Psoas muscle (tissue), 8 donors: ENCODE results near the gene AURKA. TPM values are rescaled to one million over a fixed set of nuclear protein-coding genes. Genes with fewer than 3 reads are reported as not detected.
"Not testable (repeated sequence)": the region's sequence is repeated elsewhere in the genome, so short reads cannot be mapped to it uniquely, and the experiment has no call there.

ENCODE experiments used
- ATAC-seq, 4 donors: fragments of 200-7000 bp; cut with Tn5 transposase; one replicate each; pipeline ENCODE4 v1.9.1; 2020; ENCODE audit warnings: moderate library complexity in 3 of 4, mild to moderate bottlenecking in 2 of 4
- DNase-seq, 2 donors: peaks; one replicate each; pipeline ENCODE4 v3.0.0-alpha.2; 2020
- H3K27ac ChIP-seq: fragments of 200-600 bp; one replicate; pipeline ENCODE4 v1.8.0; 2022
- H3K27me3 ChIP-seq, 3 donors: fragments of 200-600 bp in 1 of 3; one replicate each; pipeline versions ENCODE4 v1.6.1 to v1.8.0; 2013 to 2022; ENCODE audit warnings: low read length in 2 of 3, mild to moderate bottlenecking in 2 of 3, moderate library complexity in 1 of 3; ENCODE audit not compliant: insufficient read depth in 3 of 3
- H3K36me3 ChIP-seq, 2 donors: fragments of 200-600 bp in 1 of 2; one replicate each; pipeline versions ENCODE4 v1.6.1 to v1.8.0; 2013 to 2022; ENCODE audit warnings: low read depth in 1 of 2, mild to moderate bottlenecking in 1 of 2, moderate library complexity in 1 of 2; ENCODE audit not compliant: insufficient read depth in 1 of 2
- H3K4me1 ChIP-seq: fragments of 200-600 bp; one replicate; pipeline ENCODE4 v1.8.0; 2022
- H3K4me3 ChIP-seq: fragments of 200-600 bp; one replicate; pipeline ENCODE4 v1.8.0; 2022; ENCODE audit warnings: mild to moderate bottlenecking
- H3K9me3 ChIP-seq: fragments of 200-600 bp; one replicate; pipeline ENCODE4 v1.8.0; 2022
- CTCF ChIP-seq: fragments of 200-600 bp; IDR thresholded peaks from one replicate; pipeline ENCODE4 v1.8.0; 2022; ENCODE audit warnings: antibody characterized with exemption
- WGBS, 3 donors: extraction: QIAGEN DNeasy Blood & Tissue Kit; methylation state at CpG; one replicate each; pipeline versions ENCODE4 v1.1.6 to v1.1.7; 2013; 5-methylcytosine and 5-hydroxymethylcytosine counted together
- intact Hi-C, 2 donors: fragments of 100-400 bp; cut with DNase I; formaldehyde crosslinking; loops; one replicate each; pipeline versions ENCODE4 v1.11.0 to v1.14.2; 2022
- polyA plus RNA-seq, 3 donors: library from polyadenylated mRNA; stranded (reverse); fragments of 200-250 nt; gene quantifications; one replicate each; pipeline ENCODE4 v1.2.3, GENCODE V29; 2013
- total RNA-seq, 4 donors: library from RNA; stranded (reverse); fragmentation: NEBNext Ultra II Directional in 2 of 4; extraction: Animal tissue kit (Norgen Biotek cat#: 25700) in 2 of 4; gene quantifications; one replicate each; pipeline versions ENCODE4 v1.2.1 to v1.2.4, GENCODE V29; 2021 to 2023
- donor health status: healthy with polysubstance abuse.
- donor health status: DM: no; HTN: no; CAD: no; lungs with moderate emphysema.
- donor health status: Bipolar disorder and iron deficiency.
- donor health status: healthy.
- donor health status: DM: yes; HTN: yes; CAD: no.
- donor health status: DM: no; HTN: no; CAD: no.
- donor health status: DM: no; HTN: no; CAD: no.
- donor health status: DM: yes; HTN: yes; CAD: no.

Gene AURKA
- total and polyA plus RNA-seq, 7 donors = 2.9 to 20.3 (median 7.5) TPM

GRCh38 chr20:56392881-56393482, 967 bp upstream of the AURKA start:
- ATAC-seq (no peak), DNase-seq (no peak)
- peak overlapping the region; percentile 90 for H3K4me3 ChIP-seq
- H3K27me3 ChIP-seq = no peaks in the 10 kb centered on the region
- WGBS, 3 donors = 1 to 2% (median 1%) methylated on average over 18 of the region's 18 CpGs
- intact Hi-C loops = loop anchor here in 1 of 2 donors (2.0 to 5.0 kb wide), 2 partner anchors 36 to 76 kb away; partner anchors contain the start of genes FAM210B and RTF2
- TF ChIP-seq CTCF = no peak
- peak overlapping the region; percentile 90 for H3K27ac ChIP-seq
- peaks cover 26% of the 10 kb centered on the region for H3K4me1 ChIP-seq
- H3K36me3 ChIP-seq = peaks cover 9 to 27% of the 10 kb centered on the region in 2 donors
- H3K9me3 ChIP-seq = no peaks in the 10 kb centered on the region

- intact Hi-C loops = loop anchor here (2.0 to 5.0 kb wide), 2 partner anchors 34 to 77 kb away; partner anchors contain the start of genes RTF2 (in 2 of the 2) and FAM210B (in 1 of the 2)
- ATAC-seq (peak; percentile 51 to 63 (median 54)), DNase-seq (no peak)
- no peak for TF ChIP-seq CTCF
- peak overlapping the region; percentile 90 for H3K4me3 ChIP-seq
- peaks cover 26% of the 10 kb centered on the region for H3K4me1 ChIP-seq
- H3K27me3 ChIP-seq = no peaks in the 10 kb centered on the region
- H3K27ac ChIP-seq = peak overlapping the region; percentile 90
- H3K36me3 ChIP-seq = peaks cover 0 to 14% of the 10 kb centered on the region in 2 donors
- H3K9me3 ChIP-seq = no peaks in the 10 kb centered on the region
- 0 to 1% (median 1%) methylated on average over 17 to 29 of the region's 29 CpGs for WGBS, 3 donors
Observed at GRCh38 chr20:56391596-56392131, 351 bp downstream of the AURKA start.

GRCh38 chr20:56391037-56391436, 978 bp downstream of the AURKA start:
- no peak for DNase-seq
- Histone ChIP-seq H3K27ac (no peak overlapping the region), H3K9me3 (no peaks in the 10 kb centered on the region), H3K27me3 (no peaks in the 10 kb centered on the region), H3K36me3 (peaks cover 0 to 9% of the 10 kb centered on the region in 2 donors), H3K4me1 (peaks cover 26% of the 10 kb centered on the region), H3K4me3 (peak overlapping the region; percentile 90)
- intact Hi-C loops = loop anchor here (2.0 to 5.0 kb wide), 2 partner anchors 34 to 78 kb away; partner anchors contain the start of genes FAM210B (in 1 of the 2) and RTF2 (in 1 of the 2)
- 24 to 30% (median 29%) methylated on average over 10 of the region's 10 CpGs for WGBS, 3 donors
- TF ChIP-seq CTCF = no peak
- no peak for ATAC-seq

GRCh38 chr20:56390396-56390795, 1.6 kb downstream of the AURKA start:
- H3K4me3 ChIP-seq, H3K27ac ChIP-seq, H3K27me3 ChIP-seq, DNase-seq, H3K9me3 ChIP-seq, H3K36me3 ChIP-seq, ATAC-seq: not testable (repeated sequence)
- WGBS, 3 donors = 95 to 98% (median 96%) methylated on average over 9 of the region's 9 CpGs
- peaks cover 26% of the 10 kb centered on the region for H3K4me1 ChIP-seq
- intact Hi-C loops = loop anchor here (2.0 to 5.0 kb wide), 2 partner anchors 33 to 78 kb away; partner anchors contain the start of genes FAM210B (in 1 of the 2) and RTF2 (in 1 of the 2)

GRCh38 chr20:56389807-56390206, 2.2 kb downstream of the AURKA start:
- peaks cover 20% of the 10 kb centered on the region for H3K4me1 ChIP-seq
- 93 to 97% (median 96%) methylated on average over 4 of the region's 4 CpGs for WGBS, 3 donors
- ATAC-seq = no peak

More at GRCh38 chr20:56389807-56390206, 2.2 kb downstream of the AURKA start:
- no peaks in the 10 kb centered on the region for H3K27me3 ChIP-seq
- no peak for DNase-seq
- no peak for TF ChIP-seq CTCF
- H3K27ac ChIP-seq = no peak overlapping the region
- peaks cover 0 to 8% of the 10 kb centered on the region in 2 donors for H3K36me3 ChIP-seq
- intact Hi-C loops = loop anchor here (2.0 to 5.0 kb wide), 2 partner anchors 33 to 79 kb away; partner anchors contain the start of genes FAM210B (in 1 of the 2) and RTF2 (in 1 of the 2)
- no peak overlapping the region for H3K4me3 ChIP-seq
- H3K9me3 ChIP-seq = no peaks in the 10 kb centered on the region
